ENCODE measurements around the gene FBXO48. TPM values are rescaled to one million over a fixed set of nuclear protein-coding genes. Genes with fewer than 3 reads are reported as not detected.

Gene FBXO48
- total and polyA plus RNA-seq, 9 donors: 0.71 to 1.7 (median 1.2) TPM

- DNase-seq: no peak
- H3K27me3 ChIP-seq (ENCODE audit: control insufficient read depth, insufficient read depth, low read length): no peaks in the 10 kb centered on the region
- no peak overlapping the region for H3K27ac ChIP-seq (ENCODE audit: low read length)
- no peak overlapping the region for H3K4me3 ChIP-seq (ENCODE audit: low read length)
- no peaks in the 10 kb centered on the region for H3K9me3 ChIP-seq (replicated peaks; ENCODE audit: control insufficient read depth, low read depth, low read length)
- H3K36me3 ChIP-seq (ENCODE audit: control insufficient read depth, insufficient read depth, low read length): no peaks in the 10 kb centered on the region
- WGBS (ENCODE audit: insufficient coverage): 85% methylated on average over 4 of the region's 10 CpGs
- H3K4me1 ChIP-seq (ENCODE audit: control insufficient read depth, insufficient read depth, low read length): no peaks in the 10 kb centered on the region
These were observed 40.1 kb downstream of the FBXO48 start for GRCh38 chr2:68426848-68427579.

- no CpG with 5 or more reads among the region's 1 CpG for WGBS (ENCODE audit: insufficient coverage)
- Histone ChIP-seq H3K36me3 (ENCODE audit: control insufficient read depth, insufficient read depth, low read length) (no peaks in the 10 kb centered on the region), H3K27me3 (ENCODE audit: control insufficient read depth, insufficient read depth, low read length) (no peaks in the 10 kb centered on the region), H3K4me3 (ENCODE audit: low read length) (no peak overlapping the region), H3K27ac (ENCODE audit: low read length) (no peak overlapping the region), H3K9me3 (replicated peaks; ENCODE audit: control insufficient read depth, low read depth, low read length) (no peaks in the 10 kb centered on the region), H3K4me1 (ENCODE audit: control insufficient read depth, insufficient read depth, low read length) (no peaks in the 10 kb centered on the region)
- no peak for DNase-seq
These were observed 40.6 kb downstream of the FBXO48 start for GRCh38 chr2:68426446-68426845.

- no peak overlapping the region for H3K4me3 ChIP-seq (ENCODE audit: low read length)
- no peaks in the 10 kb centered on the region for H3K36me3 ChIP-seq (ENCODE audit: control insufficient read depth, insufficient read depth, low read length)
- H3K27me3 ChIP-seq (ENCODE audit: control insufficient read depth, insufficient read depth, low read length): no peaks in the 10 kb centered on the region
- 66% methylated on average over 2 of the region's 3 CpGs for WGBS (ENCODE audit: insufficient coverage)
- DNase-seq: no peak
- no peak overlapping the region for H3K27ac ChIP-seq (ENCODE audit: low read length)
- no peaks in the 10 kb centered on the region for H3K9me3 ChIP-seq (replicated peaks; ENCODE audit: control insufficient read depth, low read depth, low read length)
- H3K4me1 ChIP-seq (ENCODE audit: control insufficient read depth, insufficient read depth, low read length): no peaks in the 10 kb centered on the region
These were observed 41.6 kb downstream of the FBXO48 start for GRCh38 chr2:68425503-68425902.

- no peak for DNase-seq
- no peak overlapping the region for H3K4me3 ChIP-seq (ENCODE audit: low read length)
- no peaks in the 10 kb centered on the region for H3K9me3 ChIP-seq (replicated peaks; ENCODE audit: control insufficient read depth, low read depth, low read length)
- 56% methylated on average over 2 of the region's 2 CpGs for WGBS (ENCODE audit: insufficient coverage)
- H3K27ac ChIP-seq (ENCODE audit: low read length): no peak overlapping the region
- H3K27me3 ChIP-seq (ENCODE audit: control insufficient read depth, insufficient read depth, low read length): no peaks in the 10 kb centered on the region
- no peaks in the 10 kb centered on the region for H3K36me3 ChIP-seq (ENCODE audit: control insufficient read depth, insufficient read depth, low read length)
- no peaks in the 10 kb centered on the region for H3K4me1 ChIP-seq (ENCODE audit: control insufficient read depth, insufficient read depth, low read length)
These were observed 43.0 kb downstream of the FBXO48 start for GRCh38 chr2:68423966-68424650.

- H3K4me3 ChIP-seq (ENCODE audit: low read length): no peak overlapping the region
- H3K36me3 ChIP-seq (ENCODE audit: control insufficient read depth, insufficient read depth, low read length): no peaks in the 10 kb centered on the region
- no peak for DNase-seq
- WGBS (ENCODE audit: insufficient coverage): 80% methylated on average over 1 of the region's 3 CpGs
- no peaks in the 10 kb centered on the region for H3K9me3 ChIP-seq (replicated peaks; ENCODE audit: control insufficient read depth, low read depth, low read length)
- no peaks in the 10 kb centered on the region for H3K27me3 ChIP-seq (ENCODE audit: control insufficient read depth, insufficient read depth, low read length)
- H3K4me1 ChIP-seq (ENCODE audit: control insufficient read depth, insufficient read depth, low read length): no peaks in the 10 kb centered on the region
- no peak overlapping the region for H3K27ac ChIP-seq (ENCODE audit: low read length)
These were observed 46.7 kb downstream of the FBXO48 start for GRCh38 chr2:68420254-68420910.

- DNase-seq: no peak
- Histone ChIP-seq H3K27me3 (ENCODE audit: control insufficient read depth, insufficient read depth, low read length) (no peaks in the 10 kb centered on the region), H3K36me3 (ENCODE audit: control insufficient read depth, insufficient read depth, low read length) (no peaks in the 10 kb centered on the region), H3K4me1 (ENCODE audit: control insufficient read depth, insufficient read depth, low read length) (no peaks in the 10 kb centered on the region), H3K27ac (ENCODE audit: low read length) (no peak overlapping the region), H3K4me3 (ENCODE audit: low read length) (no peak overlapping the region), H3K9me3 (replicated peaks; ENCODE audit: control insufficient read depth, low read depth, low read length) (no peaks in the 10 kb centered on the region)
- 39% methylated on average over 2 of the region's 3 CpGs for WGBS (ENCODE audit: insufficient coverage)
These were observed 48.2 kb downstream of the FBXO48 start for GRCh38 chr2:68418855-68419254.

GRCh38 chr2:68418419-68418818 lies 48.7 kb downstream of the FBXO48 start:
- no peak overlapping the region for H3K4me3 ChIP-seq (ENCODE audit: low read length)
- no peaks in the 10 kb centered on the region for H3K27me3 ChIP-seq (ENCODE audit: control insufficient read depth, insufficient read depth, low read length)
- H3K27ac ChIP-seq (ENCODE audit: low read length): no peak overlapping the region
- DNase-seq: no peak
- 40% methylated on average over 1 of the region's 1 CpG for WGBS (ENCODE audit: insufficient coverage)
- no peaks in the 10 kb centered on the region for H3K9me3 ChIP-seq (replicated peaks; ENCODE audit: control insufficient read depth, low read depth, low read length)
- no peaks in the 10 kb centered on the region for H3K36me3 ChIP-seq (ENCODE audit: control insufficient read depth, insufficient read depth, low read length)
- no peaks in the 10 kb centered on the region for H3K4me1 ChIP-seq (ENCODE audit: control insufficient read depth, insufficient read depth, low read length)

- Histone ChIP-seq H3K4me1 (ENCODE audit: control insufficient read depth, insufficient read depth, low read length) (no peaks in the 10 kb centered on the region), H3K27me3 (ENCODE audit: control insufficient read depth, insufficient read depth, low read length) (no peaks in the 10 kb centered on the region), H3K9me3 (replicated peaks; ENCODE audit: control insufficient read depth, low read depth, low read length) (no peaks in the 10 kb centered on the region), H3K36me3 (ENCODE audit: control insufficient read depth, insufficient read depth, low read length) (no peaks in the 10 kb centered on the region), H3K27ac (ENCODE audit: low read length) (no peak overlapping the region), H3K4me3 (ENCODE audit: low read length) (no peak overlapping the region)
- DNase-seq: no peak
- no CpG with 5 or more reads among the region's 1 CpG for WGBS (ENCODE audit: insufficient coverage)
These were observed 49.2 kb downstream of the FBXO48 start for GRCh38 chr2:68417926-68418325.

GRCh38 chr2:68416081-68416675 lies 50.9 kb downstream of the FBXO48 start:
- DNase-seq: no peak
- WGBS (ENCODE audit: insufficient coverage): 97% methylated on average over 6 of the region's 9 CpGs
- H3K36me3 ChIP-seq (ENCODE audit: control insufficient read depth, insufficient read depth, low read length): no peaks in the 10 kb centered on the region
- no peaks in the 10 kb centered on the region for H3K4me1 ChIP-seq (ENCODE audit: control insufficient read depth, insufficient read depth, low read length)
- H3K27ac ChIP-seq (ENCODE audit: low read length): no peak overlapping the region
- no peaks in the 10 kb centered on the region for H3K9me3 ChIP-seq (replicated peaks; ENCODE audit: control insufficient read depth, low read depth, low read length)
- no peak overlapping the region for H3K4me3 ChIP-seq (ENCODE audit: low read length)
- no peaks in the 10 kb centered on the region for H3K27me3 ChIP-seq (ENCODE audit: control insufficient read depth, insufficient read depth, low read length)

- no peaks in the 10 kb centered on the region for H3K4me1 ChIP-seq (ENCODE audit: control insufficient read depth, insufficient read depth, low read length)
- no peaks in the 10 kb centered on the region for H3K36me3 ChIP-seq (ENCODE audit: control insufficient read depth, insufficient read depth, low read length)
- H3K27ac ChIP-seq (ENCODE audit: low read length): no peak overlapping the region
- H3K4me3 ChIP-seq (ENCODE audit: low read length): no peak overlapping the region
- H3K9me3 ChIP-seq (replicated peaks; ENCODE audit: control insufficient read depth, low read depth, low read length): no peaks in the 10 kb centered on the region
- H3K27me3 ChIP-seq (ENCODE audit: control insufficient read depth, insufficient read depth, low read length): no peaks in the 10 kb centered on the region
- DNase-seq: no peak
These were observed 51.6 kb downstream of the FBXO48 start for GRCh38 chr2:68415521-68415920.

Data from muscle of leg (tissue), 11 donors.